Activated CD4-positive, alpha-beta T cell treated with anti-CD3 and anti-CD28 coated beads, Interleukin-2, amount 10 ng/mL, durations not matched to agents 24 days and 14 days (primary cell): ENCODE data around the gene MDFI. TPM values are rescaled to one million over a fixed set of nuclear protein-coding genes. Genes with fewer than 3 reads are reported as not detected.

Source experiments
- DNase-seq: peaks from one replicate; pipeline ENCODE4 v3.0.0; 2022
- H3K27ac Mint-ChIP-seq: one replicate; pipeline ENCODE4 v1.8.0; 2022; ENCODE audit warnings: mild to moderate bottlenecking, mixed read lengths
- H3K27me3 Mint-ChIP-seq: one replicate; pipeline ENCODE4 v1.8.0; 2022; ENCODE audit warnings: mixed read lengths
- H3K36me3 Mint-ChIP-seq: one replicate; pipeline ENCODE4 v1.8.0; 2022; ENCODE audit warnings: low read depth, mild to moderate bottlenecking, mixed read lengths
- H3K4me1 Mint-ChIP-seq: one replicate; pipeline ENCODE4 v1.8.0; 2021; ENCODE audit warnings: mixed read lengths
- H3K4me3 Mint-ChIP-seq: one replicate; pipeline ENCODE4 v1.8.0; 2022; ENCODE audit warnings: mild to moderate bottlenecking, moderate library complexity, mixed read lengths
- H3K9me3 Mint-ChIP-seq: one replicate; pipeline ENCODE4 v1.8.0; 2021; ENCODE audit warnings: mixed read lengths
- intact Hi-C: fragments of 100-400 bp; cut with micrococcal nuclease; formaldehyde crosslinking; loops from one replicate; pipeline ENCODE4 v1.15.1; 2023
- total RNA-seq: library from RNA; stranded (reverse); gene quantifications from 2 replicates; pipeline ENCODE4 v1.2.3, GENCODE V29; 2022

MDFI gene
- total RNA-seq, 1 donor from 2014 or later: not detected

DNA sequence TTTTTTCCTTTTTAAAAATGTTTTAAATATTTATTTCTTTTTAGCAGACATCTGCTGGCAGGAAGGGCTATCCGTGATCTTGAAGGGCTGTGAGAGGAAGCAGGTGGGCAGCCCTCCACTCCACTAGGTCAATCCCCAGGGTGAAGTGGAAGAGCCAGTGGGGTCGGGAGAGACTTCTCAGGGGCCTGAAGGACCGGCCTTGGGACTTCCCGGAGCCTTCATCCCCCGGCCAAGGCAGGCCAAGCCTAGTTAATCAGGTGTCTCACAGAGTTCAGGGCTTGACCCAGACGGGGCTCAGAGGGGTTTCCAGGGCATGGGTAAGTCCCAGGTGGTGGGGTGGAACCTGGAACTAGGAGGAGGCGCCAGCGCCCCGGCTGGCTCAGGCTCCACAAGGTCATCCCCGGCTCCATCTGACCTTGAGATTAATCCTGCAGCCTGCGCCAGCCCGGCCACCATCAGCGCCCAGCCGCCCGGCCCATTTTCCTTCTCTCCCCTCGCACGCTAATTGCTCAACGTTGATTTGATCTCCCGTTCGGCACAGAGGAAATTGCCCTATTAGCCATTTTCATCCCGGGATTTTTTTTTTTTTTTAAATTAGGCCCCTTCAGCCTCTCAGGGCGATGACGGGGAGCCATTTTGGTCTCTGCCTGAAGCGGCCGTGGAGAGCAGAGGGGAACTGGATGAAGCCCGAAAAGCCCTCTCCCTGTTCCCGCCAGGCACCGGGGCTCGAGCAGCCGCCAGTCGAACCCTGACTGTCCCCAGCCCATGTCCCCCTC is 44.4 kb downstream of the MDFI start:
- intact Hi-C loops: loop anchor here (1.0 to 2.0 kb wide), 3 partner anchors 79 to 313 kb away; no protein-coding TSS in a partner anchor
- DNase-seq: peak; percentile 61
- peaks cover 6% of the 10 kb centered on the region for H3K4me1 Mint-ChIP-seq

DNA sequence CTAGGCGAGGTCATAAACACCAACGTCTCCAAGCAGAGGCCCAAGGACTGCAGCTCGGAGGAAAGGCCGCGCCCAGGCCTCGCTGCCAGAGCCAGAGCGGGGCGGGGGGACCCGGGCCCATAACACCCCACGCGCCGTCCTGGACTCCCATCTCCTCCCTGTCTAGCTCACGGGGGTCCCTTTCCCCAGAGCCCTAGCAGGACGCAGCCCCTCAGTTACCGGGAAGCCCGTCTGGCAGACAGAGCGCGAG is 44.9 kb downstream of the MDFI start:
- intact Hi-C loops: loop anchor here (1.0 to 2.0 kb wide), 3 partner anchors 80 to 314 kb away; no protein-coding TSS in a partner anchor
- H3K9me3 Mint-ChIP-seq: no peaks in the 10 kb centered on the region
- peak overlapping the region; percentile 83 for H3K4me3 Mint-ChIP-seq
- peaks cover 6% of the 10 kb centered on the region for H3K4me1 Mint-ChIP-seq
- H3K27ac Mint-ChIP-seq: peak overlapping the region; percentile 82
- peaks cover 4% of the 10 kb centered on the region for H3K27me3 Mint-ChIP-seq
- DNase-seq: no peak
- peaks cover 4% of the 10 kb centered on the region for H3K36me3 Mint-ChIP-seq

More for the DNA sequence above, 44.4 kb downstream of the MDFI start:
- peaks cover 4% of the 10 kb centered on the region for H3K27me3 Mint-ChIP-seq
- H3K27ac Mint-ChIP-seq: peak overlapping the region; percentile 82
- no peaks in the 10 kb centered on the region for H3K9me3 Mint-ChIP-seq
- peaks cover 4% of the 10 kb centered on the region for H3K36me3 Mint-ChIP-seq
- peak overlapping the region; percentile 83 for H3K4me3 Mint-ChIP-seq

DNA sequence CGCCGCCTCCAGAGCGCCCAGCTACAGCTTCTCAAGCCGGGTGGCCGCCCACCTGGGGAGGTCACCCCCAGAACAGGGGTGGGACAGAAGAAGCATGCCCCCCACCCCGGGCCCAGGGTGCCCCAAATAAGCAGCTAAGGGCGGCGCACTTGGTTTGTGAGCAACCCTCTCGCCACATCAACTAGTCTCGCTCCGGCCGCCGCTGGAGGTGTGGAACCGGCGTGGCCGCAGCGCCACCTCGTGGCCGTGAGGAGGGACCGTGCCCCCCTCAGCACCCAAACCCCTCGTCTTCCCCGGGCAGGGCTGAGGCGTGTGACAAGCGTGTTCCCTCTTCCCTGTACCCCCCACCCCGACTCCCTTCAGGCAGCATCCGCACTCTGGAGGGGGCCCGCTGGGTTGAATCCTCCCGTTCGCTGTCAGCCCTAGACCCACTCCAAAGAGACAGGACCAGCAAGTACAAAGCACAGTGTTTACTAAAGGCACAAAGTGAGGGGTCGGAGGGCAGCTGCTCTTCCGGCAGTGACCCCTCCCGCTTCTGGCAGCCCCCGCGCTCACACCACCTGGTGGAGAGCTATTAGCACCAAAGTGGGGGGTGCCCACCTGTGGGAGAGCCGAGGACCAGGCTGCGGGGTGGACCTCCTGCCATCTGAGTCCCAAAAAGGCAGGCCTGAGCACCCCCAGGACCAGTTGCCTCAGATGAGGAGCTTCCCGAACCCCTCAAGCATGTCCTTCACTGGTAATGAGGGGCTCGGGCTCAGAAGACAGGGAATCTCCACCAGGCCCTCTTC is 45.4 kb downstream of the MDFI start:
- peak overlapping the region; percentile 83 for H3K4me3 Mint-ChIP-seq
- H3K36me3 Mint-ChIP-seq: peaks cover 4% of the 10 kb centered on the region
- peak overlapping the region; percentile 82 for H3K27ac Mint-ChIP-seq
- H3K4me1 Mint-ChIP-seq: peaks cover 6% of the 10 kb centered on the region
- DNase-seq: peak; percentile 94
- intact Hi-C loops: loop anchor here (1.0 to 2.0 kb wide), 3 partner anchors 80 to 314 kb away; no protein-coding TSS in a partner anchor
- no peaks in the 10 kb centered on the region for H3K9me3 Mint-ChIP-seq
- peaks cover 3% of the 10 kb centered on the region for H3K27me3 Mint-ChIP-seq

DNA sequence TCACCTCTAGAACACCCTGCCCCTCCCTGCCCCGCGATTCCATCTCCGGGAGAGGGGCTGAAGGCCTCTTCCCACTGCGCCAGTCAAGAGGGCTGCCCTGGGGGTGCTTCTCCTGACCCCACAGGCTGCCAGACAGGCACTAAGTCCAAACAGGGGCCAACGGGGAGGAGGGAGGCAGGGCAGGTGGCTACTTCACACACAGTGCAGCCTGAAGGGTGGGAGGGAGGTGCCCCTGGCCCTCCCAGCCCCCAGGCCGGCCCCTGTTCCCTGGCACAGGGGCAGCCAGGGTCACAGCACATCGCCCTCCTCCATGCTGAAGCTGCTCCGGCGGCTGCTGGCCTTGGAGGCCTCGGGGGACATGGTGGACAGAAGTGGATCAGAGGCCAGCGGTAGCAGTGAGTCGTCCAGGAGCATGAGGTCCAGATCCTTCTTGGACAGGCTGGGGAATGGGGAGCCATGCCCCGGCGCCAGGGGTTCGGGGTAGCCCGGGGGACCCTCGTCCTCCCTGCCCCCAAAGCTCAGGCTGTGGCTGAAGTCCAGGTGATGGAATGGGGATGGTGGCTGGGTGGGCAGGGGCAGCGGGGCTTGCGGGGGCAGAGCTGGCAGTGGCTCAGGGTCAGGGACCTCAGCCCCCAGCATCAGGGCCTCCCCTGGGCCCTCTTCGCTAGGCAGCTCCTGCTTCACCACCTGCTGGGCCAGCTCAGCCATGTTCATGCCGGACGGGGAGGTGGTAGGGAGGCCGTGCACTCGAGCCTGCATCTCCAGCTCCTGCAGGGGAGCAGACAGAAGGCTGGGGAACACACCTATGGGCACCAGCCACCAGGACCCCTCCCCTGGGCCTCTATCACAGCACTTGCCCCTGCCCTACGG is 46.3 kb downstream of the MDFI start:
- intact Hi-C loops: no loop called here
- Mint-ChIP-seq H3K27me3 (peaks cover 2% of the 10 kb centered on the region), H3K4me3 (no peak overlapping the region), H3K9me3 (no peaks in the 10 kb centered on the region), H3K4me1 (peaks cover 6% of the 10 kb centered on the region), H3K36me3 (peaks cover 4% of the 10 kb centered on the region), H3K27ac (no peak overlapping the region)
- DNase-seq: no peak

DNA sequence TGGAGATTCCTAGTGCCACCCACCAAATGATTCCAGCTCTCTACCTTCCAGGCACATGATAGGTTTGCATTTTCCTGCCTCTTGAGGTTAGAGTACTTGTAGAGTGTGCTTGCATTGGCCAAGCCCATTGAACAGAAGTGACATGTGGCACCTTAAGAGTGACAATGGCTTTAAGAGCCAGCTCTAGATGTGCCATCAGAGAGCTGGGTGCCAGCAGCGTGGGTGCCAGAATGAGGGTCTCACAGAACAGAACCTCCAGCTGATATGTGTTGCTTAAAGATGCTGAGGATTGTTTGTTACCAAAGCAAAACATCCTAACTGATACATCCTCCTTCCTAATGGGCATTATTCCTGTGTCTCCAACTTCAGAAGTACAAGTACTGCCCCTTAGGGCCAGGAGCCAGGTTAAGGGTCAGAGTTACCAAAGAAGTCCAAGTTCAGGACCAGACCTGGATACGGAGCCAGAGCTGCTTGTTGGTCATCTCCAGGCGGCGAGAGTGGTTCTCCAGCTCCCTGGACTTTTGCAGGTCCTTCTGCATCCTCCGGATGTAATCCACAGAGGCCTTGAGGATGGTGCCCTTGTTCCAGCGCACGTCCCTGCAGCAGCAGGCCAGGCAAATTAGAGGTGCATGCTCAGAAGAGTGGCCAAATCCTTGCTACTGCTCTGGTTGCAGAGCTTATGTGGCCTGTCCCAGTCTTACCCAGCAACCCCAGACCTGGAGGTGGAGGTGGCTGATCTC is 47.5 kb downstream of the MDFI start:
- no peak for DNase-seq
- intact Hi-C loops: no loop called here
- Mint-ChIP-seq H3K36me3 (peaks cover 7% of the 10 kb centered on the region), H3K9me3 (no peaks in the 10 kb centered on the region), H3K27me3 (no peaks in the 10 kb centered on the region), H3K4me3 (no peak overlapping the region), H3K27ac (no peak overlapping the region), H3K4me1 (peaks cover 6% of the 10 kb centered on the region)

DNA sequence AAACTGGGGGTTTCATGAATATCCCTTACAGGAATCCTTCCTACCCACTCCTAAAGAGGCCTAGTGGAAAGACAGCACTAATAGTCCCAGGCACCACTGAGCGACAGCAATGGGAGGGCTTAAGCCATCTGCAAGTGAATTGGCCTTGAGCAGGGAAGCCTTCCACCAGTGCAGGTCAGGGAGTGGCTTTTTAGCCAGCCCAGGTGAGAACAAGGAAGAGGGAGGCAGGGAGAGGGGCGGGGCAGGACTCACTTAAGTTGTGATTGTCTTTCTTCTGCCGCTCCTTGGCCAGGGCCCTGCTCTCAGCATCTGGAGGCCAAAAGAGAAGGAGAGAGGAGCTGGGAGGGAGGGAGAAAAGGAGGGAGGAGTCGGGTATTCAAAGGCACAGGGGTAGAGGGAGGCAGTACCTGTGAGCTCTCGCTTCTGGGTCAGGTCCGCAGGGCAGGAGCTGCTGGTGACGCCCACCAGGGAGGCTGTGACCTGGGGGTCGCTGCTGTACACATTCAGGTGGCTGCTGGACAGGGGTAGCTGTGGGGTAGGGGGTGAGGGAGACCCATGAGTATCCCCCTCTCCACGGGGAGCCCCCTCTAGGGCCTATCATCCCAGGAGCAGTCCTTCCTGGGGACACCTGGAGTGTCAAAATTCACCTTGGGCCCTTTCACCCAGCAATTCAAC is 49.4 kb downstream of the MDFI start:
- H3K27ac Mint-ChIP-seq: no peak overlapping the region
- no peak for DNase-seq
- H3K4me3 Mint-ChIP-seq: no peak overlapping the region
- peaks cover 4% of the 10 kb centered on the region for H3K4me1 Mint-ChIP-seq
- H3K36me3 Mint-ChIP-seq: peaks cover 7% of the 10 kb centered on the region
- H3K9me3 Mint-ChIP-seq: no peaks in the 10 kb centered on the region
- H3K27me3 Mint-ChIP-seq: no peaks in the 10 kb centered on the region
- intact Hi-C loops: no loop called here

DNA sequence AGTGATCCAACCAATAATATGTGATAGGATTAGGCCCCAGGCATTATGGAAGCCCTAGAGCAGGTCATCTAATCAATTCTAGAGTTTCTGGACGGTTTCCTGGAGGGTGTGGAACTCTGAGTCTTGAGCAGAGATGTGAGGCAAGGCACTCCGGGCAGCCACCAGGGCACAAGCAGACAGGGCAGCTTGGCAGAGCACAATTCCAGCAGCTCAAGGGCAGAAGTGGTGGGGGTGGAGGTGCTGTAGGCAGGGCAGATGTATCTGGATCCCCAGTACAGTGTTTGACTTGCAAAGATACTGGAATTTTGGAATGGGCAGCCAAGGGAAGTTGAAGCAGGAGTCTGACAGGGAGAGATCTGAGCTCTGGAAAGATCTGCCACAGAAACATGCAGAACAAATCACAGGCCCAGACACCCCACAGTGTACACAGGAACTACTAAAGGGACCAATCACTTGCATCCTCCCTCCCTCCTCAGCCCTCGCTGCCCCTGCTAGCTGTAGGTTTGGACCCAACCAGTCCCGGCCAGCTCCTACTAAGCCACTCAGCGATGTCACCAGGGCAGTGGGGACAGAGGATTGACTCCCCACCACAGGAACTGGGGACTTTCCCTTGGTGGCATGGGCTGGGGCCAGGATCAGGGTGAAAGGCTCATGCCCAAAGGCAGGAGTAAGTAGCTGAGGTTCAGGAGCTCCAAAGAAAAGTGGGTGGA is 50.1 kb downstream of the MDFI start:
- H3K27me3 Mint-ChIP-seq: no peaks in the 10 kb centered on the region
- no peak overlapping the region for H3K27ac Mint-ChIP-seq
- DNase-seq: no peak
- intact Hi-C loops: no loop called here
- no peaks in the 10 kb centered on the region for H3K9me3 Mint-ChIP-seq
- peaks cover 7% of the 10 kb centered on the region for H3K36me3 Mint-ChIP-seq
- H3K4me1 Mint-ChIP-seq: peaks cover 3% of the 10 kb centered on the region
- H3K4me3 Mint-ChIP-seq: no peak overlapping the region

DNA sequence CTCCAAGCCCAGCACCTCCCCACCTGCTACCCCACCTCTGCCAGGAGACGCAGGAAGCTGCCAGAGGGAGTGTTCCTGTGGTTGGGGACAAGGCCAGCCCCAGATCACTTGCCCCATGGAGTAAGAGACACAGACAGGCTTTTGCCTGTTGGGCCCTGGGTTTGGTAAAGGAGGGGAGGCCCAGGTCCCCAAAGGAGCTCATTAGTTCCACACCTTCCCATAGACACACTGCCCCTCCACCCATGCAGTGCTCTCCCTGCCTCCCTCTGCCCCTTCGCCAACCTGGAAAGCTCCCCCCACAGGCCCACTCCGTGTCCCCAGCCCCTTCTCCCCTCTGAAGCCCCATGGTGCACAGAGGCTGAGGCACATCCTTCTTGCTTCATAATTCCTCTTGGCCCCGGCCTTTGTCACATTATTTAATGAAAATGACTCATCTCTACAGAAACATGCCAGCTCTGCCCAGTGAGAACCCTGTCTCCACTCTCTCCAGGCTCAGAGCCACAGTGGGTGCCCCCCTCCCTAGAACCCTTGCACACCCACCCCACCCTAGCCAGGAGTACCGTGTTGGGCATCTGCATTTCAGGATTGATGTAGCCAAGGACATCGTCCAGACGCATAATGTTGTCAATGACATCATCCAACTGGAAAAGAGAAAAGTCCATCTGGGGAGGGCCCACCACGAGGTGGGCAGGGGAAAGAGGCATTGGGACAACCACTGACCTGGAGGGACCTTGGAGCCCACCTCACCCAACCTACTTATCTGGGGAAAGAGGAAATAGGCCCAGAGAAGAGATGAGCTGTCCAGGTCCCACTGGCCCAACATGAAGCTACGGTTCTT is 51.1 kb downstream of the MDFI start:
- H3K4me3 Mint-ChIP-seq: no peak overlapping the region
- DNase-seq: no peak
- no peaks in the 10 kb centered on the region for H3K9me3 Mint-ChIP-seq
- no peaks in the 10 kb centered on the region for H3K4me1 Mint-ChIP-seq
- no peak overlapping the region for H3K27ac Mint-ChIP-seq
- intact Hi-C loops: no loop called here
- no peaks in the 10 kb centered on the region for H3K27me3 Mint-ChIP-seq
- peaks cover 7% of the 10 kb centered on the region for H3K36me3 Mint-ChIP-seq

DNA sequence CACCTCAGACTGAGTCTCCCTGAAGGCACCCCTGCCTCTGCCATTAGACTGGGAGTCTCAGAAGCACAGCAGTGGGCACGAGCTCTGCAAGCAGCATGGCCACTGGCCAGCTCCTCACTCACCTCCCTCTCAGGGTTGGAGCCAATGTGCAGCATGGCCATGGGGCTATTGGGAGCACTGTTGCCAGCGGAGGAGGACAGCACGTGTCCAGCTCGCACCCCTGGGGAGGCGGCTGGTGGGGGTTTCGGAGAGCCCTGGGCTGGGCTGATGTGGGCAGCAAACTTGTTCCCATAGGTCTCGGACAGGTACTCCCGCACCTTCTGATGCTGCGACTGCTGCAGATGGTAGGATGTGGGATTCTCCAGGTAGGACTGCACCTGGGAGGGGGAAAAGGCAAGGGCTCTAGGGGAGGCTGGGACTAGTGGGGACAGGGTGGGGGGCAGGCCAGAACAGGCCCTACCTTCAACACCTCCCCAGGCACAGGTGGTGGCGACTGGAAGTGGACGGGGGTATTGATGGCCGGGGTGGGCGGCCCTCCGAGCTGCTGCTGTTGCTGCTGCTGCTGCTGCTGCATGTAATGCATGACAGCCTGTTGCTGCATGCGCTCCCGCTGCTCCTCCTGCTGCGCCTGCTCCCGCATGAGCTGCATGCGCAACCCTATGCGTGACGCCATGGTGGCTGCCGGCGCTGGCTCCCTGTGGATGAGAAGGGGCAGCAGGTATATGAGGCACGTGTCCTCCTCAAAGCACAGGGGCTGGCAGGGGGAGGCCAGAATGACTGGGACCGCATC is 52.5 kb downstream of the MDFI start:
- Mint-ChIP-seq H3K4me1 (no peaks in the 10 kb centered on the region), H3K9me3 (no peaks in the 10 kb centered on the region), H3K27ac (no peak overlapping the region), H3K27me3 (no peaks in the 10 kb centered on the region), H3K36me3 (peaks cover 5% of the 10 kb centered on the region), H3K4me3 (no peak overlapping the region)
- intact Hi-C loops: no loop called here
- no peak for DNase-seq

DNA sequence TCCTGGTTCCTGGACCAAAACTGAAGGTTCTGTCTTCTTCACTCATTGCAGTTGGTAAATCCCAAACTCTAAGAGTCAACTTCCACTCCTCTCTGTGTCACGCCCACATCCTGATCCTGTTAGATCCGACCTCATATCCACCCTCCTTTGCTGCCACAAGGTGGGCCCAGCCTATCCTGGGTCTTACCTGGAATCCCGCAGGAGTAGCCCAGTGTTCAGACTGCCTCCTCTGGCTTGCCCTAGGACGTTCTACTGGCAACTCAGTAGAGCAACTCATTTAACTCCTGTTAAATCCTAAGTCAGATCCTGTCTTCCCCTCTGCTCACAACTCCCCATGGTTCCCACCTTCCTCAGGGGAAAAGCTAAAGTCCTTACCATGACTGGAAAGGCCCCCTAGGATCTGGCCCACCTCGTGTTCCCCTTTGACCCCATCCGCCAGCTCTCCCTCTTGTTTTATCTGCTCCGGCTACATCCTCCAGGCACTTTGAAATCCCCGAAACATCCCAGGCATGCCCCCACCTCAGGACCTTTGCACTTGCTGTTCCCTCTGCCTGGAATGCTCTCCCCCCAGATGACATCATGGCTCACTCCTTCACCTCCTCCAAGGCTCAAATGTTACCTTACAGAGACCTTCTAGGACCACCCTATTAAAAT is 53.3 kb downstream of the MDFI start:
- intact Hi-C loops: no loop called here
- H3K4me3 Mint-ChIP-seq: no peak overlapping the region

More for the DNA sequence above, 53.3 kb downstream of the MDFI start:
- Mint-ChIP-seq H3K27me3 (no peaks in the 10 kb centered on the region), H3K9me3 (no peaks in the 10 kb centered on the region), H3K27ac (no peak overlapping the region), H3K36me3 (peaks cover 5% of the 10 kb centered on the region), H3K4me1 (no peaks in the 10 kb centered on the region)
- DNase-seq: no peak
